A549 (cell line): ENCODE results near the gene DACT3.

Experiments
- CTCF ChIP-seq: fragments of >200 bp; sonication (Bioruptor Twin); formaldehyde crosslinking; IDR thresholded peaks from 3 replicates; pipeline ENCODE4 v1.5.1; 2016
- EP300 ChIP-seq, 2 experiments: fragments of >200 bp; sonication (Bioruptor Twin); formaldehyde crosslinking; IDR thresholded peaks; 2 replicates in 1 of 2; 3 replicates in 1 of 2; pipeline ENCODE4 v1.6.1; 2016 to 2017
- MAZ ChIP-seq: fragments of 150-350 bp; IDR thresholded peaks from 2 replicates; pipeline ENCODE4 v1.6.1; 2014; ENCODE audit warnings: antibody characterized with exemption, low read depth, low read length, borderline replicate concordance
- RAD21 ChIP-seq, 2 experiments: fragments of >200 bp in 1 of 2; sonication (Bioruptor Twin) in 1 of 2; formaldehyde crosslinking in 1 of 2; IDR thresholded peaks in 1 of 2; conservative IDR thresholded peaks in 1 of 2; 2 replicates in 1 of 2; 3 replicates in 1 of 2; pipeline ENCODE4 v1.6.1; 2012 to 2018; ENCODE audit warnings: inconsistent platforms in 1 of 2
- REST ChIP-seq: fragments of 200-600 bp; sonication (generic); IDR thresholded peaks from 2 replicates; pipeline ENCODE4 v1.6.1; 2016; ENCODE audit warnings: antibody characterized with exemption, mild to moderate bottlenecking, moderate library complexity
- SMC3 ChIP-seq: fragments of >200 bp; sonication (Bioruptor Twin); formaldehyde crosslinking; IDR thresholded peaks from 3 replicates; pipeline ENCODE4 v1.6.1; 2018; ENCODE audit warnings: inconsistent platforms
- SREBF2 ChIP-seq: fragments of 450-650 bp; IDR thresholded peaks from 2 replicates; pipeline ENCODE4 v1.6.1; 2014; ENCODE audit warnings: mild to moderate bottlenecking, moderate library complexity

- TF ChIP-seq EP300 (IDR thresholded peaks at IDR 0.05): no peak
- no peak for TF ChIP-seq CTCF
- TF ChIP-seq MAZ: no peak
- no peak for TF ChIP-seq RAD21 (conservative IDR thresholded peaks at IDR 0.05 in 1 of 2, IDR thresholded peaks at IDR 0.05 in 1 of 2)
- TF ChIP-seq REST: no peak
- TF ChIP-seq SREBF2: no peak
- no peak for TF ChIP-seq SMC3
These were observed 55.0 kb downstream of the DACT3 start for GRCh38 chr19:46606019-46606418.
